Fibroblast of mammary gland (primary cell): ENCODE data around the gene DLG1.

Source experiments
- DNase-seq: peaks from one replicate; pipeline ENCODE4 v3.0.0-alpha.2; 2010; ENCODE audit warnings: low read depth
- H3K4me3 ChIP-seq: 2 replicates; pipeline ENCODE4 v1.5.1; 2011; ENCODE audit warnings: low read depth, mild to moderate bottlenecking, low read length, moderate library complexity; ENCODE audit not compliant: control insufficient read depth
- TF ChIP-seq, protein P1 (sequence below): conservative IDR thresholded peaks from 2 replicates; pipeline ENCODE4 v1.5.1; 2011; ENCODE audit warnings: low read depth, low read length, inconsistent platforms; ENCODE audit not compliant: control insufficient read depth, insufficient read depth

Gene DLG1

DNA sequence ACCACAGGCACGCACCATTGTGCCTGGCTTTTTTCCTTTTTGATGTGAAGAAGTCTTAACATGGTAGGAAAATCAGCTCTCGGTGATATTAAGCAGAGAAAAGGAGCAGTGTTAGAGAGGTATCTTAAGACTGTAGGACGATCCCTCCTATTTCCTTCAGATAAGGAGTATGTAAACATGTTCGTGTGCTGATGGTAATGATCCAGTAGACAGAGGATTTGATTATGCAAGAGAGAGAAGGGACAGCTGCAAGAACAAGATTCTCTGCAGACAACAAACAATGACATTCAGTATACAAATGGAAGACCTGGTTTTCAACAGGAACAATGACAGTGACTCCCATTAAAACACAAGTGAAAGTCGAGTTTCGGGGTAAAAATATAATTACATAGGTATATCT lies 173.7 kb downstream of the DLG1 start:
- DNase-seq = no peak
- no peak overlapping the region for H3K4me3 ChIP-seq
- TF ChIP-seq, protein P1, sequence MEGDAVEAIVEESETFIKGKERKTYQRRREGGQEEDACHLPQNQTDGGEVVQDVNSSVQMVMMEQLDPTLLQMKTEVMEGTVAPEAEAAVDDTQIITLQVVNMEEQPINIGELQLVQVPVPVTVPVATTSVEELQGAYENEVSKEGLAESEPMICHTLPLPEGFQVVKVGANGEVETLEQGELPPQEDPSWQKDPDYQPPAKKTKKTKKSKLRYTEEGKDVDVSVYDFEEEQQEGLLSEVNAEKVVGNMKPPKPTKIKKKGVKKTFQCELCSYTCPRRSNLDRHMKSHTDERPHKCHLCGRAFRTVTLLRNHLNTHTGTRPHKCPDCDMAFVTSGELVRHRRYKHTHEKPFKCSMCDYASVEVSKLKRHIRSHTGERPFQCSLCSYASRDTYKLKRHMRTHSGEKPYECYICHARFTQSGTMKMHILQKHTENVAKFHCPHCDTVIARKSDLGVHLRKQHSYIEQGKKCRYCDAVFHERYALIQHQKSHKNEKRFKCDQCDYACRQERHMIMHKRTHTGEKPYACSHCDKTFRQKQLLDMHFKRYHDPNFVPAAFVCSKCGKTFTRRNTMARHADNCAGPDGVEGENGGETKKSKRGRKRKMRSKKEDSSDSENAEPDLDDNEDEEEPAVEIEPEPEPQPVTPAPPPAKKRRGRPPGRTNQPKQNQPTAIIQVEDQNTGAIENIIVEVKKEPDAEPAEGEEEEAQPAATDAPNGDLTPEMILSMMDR = no peak

DNA sequence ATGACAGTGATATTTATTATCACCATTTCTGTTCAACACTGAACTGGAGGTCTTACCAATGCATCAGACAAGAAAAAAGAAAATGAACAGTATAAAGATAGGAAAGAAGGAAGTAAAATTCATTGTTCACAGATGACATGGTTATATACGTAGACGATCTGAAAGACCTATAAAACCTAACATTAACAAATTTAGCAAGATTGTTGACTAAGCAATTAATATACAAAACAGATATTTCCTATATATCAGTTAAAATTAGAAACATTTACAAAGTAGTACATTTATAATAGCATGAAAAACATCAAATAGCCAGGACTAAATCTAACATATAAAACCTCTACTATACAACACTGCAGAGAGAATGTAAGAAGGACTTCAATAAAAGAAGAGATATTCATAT lies 176.0 kb downstream of the DLG1 start:
- TF ChIP-seq, protein P1 = no peak
- no peak overlapping the region for H3K4me3 ChIP-seq
- DNase-seq = no peak

- H3K4me3 ChIP-seq = no peak overlapping the region
- DNase-seq = no peak
- TF ChIP-seq, protein P1 = no peak
These were observed 181.3 kb downstream of the DLG1 start for GRCh38 chr3:197117114-197117513.

- DNase-seq = no peak
- TF ChIP-seq, protein P1 = no peak
- no peak overlapping the region for H3K4me3 ChIP-seq
These were observed 184.4 kb downstream of the DLG1 start for GRCh38 chr3:197114007-197114406.

GRCh38 chr3:197111685-197112084 lies 186.7 kb downstream of the DLG1 start:
- no peak overlapping the region for H3K4me3 ChIP-seq
- DNase-seq = no peak
- TF ChIP-seq, protein P1 = no peak

DNA sequence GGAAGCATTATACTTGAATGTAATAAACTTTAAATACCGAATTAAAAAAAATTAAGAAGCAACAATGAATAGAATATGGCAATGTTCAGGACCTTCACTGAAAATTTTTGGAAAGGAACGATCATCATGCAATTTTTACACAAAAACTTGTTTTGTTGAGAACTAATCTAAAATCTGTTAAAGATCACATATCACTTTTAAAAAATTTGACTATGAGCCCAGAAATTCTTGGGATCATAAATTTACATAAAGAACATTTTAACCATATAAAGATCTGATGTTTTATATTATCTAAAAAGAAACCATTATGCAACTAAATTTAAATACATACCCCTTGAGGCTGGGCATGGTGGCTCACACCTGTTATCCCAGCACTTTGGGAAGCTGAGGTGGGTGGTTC lies 192.6 kb downstream of the DLG1 start:
- TF ChIP-seq, protein P1 = no peak
- DNase-seq = no peak
- H3K4me3 ChIP-seq = no peak overlapping the region

- no peak for DNase-seq
- H3K4me3 ChIP-seq = no peak overlapping the region
- TF ChIP-seq, protein P1 = no peak
These were observed 193.7 kb downstream of the DLG1 start for GRCh38 chr3:197104738-197105137.
